H1 (cell line): Measurements from ENCODE around the gene TAGLN3.

Source experiments
- EZH2 ChIP-seq: fragments of 200-600 bp; sonication (generic); IDR thresholded peaks from 2 replicates; pipeline ENCODE4 v1.7.1; 2012; ENCODE audit warnings: low read depth, mild to moderate bottlenecking, moderate library complexity, low read length, inconsistent platforms; ENCODE audit not compliant: severe bottlenecking
- POLR2AphosphoS5 ChIP-seq: IDR thresholded peaks from 2 replicates; pipeline ENCODE4 v1.6.1; 2011; ENCODE audit warnings: low read depth, low read length
- TF ChIP-seq, protein P1 (sequence below): fragments of 300-600 bp; sonication (generic); IDR thresholded peaks from 2 replicates; pipeline ENCODE4 v1.7.1; 2012; ENCODE audit warnings: low read length, moderate library complexity, mild to moderate bottlenecking, inconsistent platforms; ENCODE audit not compliant: insufficient replicate concordance

GRCh38 chr3:112059497-112059896, 60.8 kb downstream of the TAGLN3 start:
- TF ChIP-seq EZH2 (no peak), POLR2AphosphoS5 (no peak)
- TF ChIP-seq, protein P1, sequence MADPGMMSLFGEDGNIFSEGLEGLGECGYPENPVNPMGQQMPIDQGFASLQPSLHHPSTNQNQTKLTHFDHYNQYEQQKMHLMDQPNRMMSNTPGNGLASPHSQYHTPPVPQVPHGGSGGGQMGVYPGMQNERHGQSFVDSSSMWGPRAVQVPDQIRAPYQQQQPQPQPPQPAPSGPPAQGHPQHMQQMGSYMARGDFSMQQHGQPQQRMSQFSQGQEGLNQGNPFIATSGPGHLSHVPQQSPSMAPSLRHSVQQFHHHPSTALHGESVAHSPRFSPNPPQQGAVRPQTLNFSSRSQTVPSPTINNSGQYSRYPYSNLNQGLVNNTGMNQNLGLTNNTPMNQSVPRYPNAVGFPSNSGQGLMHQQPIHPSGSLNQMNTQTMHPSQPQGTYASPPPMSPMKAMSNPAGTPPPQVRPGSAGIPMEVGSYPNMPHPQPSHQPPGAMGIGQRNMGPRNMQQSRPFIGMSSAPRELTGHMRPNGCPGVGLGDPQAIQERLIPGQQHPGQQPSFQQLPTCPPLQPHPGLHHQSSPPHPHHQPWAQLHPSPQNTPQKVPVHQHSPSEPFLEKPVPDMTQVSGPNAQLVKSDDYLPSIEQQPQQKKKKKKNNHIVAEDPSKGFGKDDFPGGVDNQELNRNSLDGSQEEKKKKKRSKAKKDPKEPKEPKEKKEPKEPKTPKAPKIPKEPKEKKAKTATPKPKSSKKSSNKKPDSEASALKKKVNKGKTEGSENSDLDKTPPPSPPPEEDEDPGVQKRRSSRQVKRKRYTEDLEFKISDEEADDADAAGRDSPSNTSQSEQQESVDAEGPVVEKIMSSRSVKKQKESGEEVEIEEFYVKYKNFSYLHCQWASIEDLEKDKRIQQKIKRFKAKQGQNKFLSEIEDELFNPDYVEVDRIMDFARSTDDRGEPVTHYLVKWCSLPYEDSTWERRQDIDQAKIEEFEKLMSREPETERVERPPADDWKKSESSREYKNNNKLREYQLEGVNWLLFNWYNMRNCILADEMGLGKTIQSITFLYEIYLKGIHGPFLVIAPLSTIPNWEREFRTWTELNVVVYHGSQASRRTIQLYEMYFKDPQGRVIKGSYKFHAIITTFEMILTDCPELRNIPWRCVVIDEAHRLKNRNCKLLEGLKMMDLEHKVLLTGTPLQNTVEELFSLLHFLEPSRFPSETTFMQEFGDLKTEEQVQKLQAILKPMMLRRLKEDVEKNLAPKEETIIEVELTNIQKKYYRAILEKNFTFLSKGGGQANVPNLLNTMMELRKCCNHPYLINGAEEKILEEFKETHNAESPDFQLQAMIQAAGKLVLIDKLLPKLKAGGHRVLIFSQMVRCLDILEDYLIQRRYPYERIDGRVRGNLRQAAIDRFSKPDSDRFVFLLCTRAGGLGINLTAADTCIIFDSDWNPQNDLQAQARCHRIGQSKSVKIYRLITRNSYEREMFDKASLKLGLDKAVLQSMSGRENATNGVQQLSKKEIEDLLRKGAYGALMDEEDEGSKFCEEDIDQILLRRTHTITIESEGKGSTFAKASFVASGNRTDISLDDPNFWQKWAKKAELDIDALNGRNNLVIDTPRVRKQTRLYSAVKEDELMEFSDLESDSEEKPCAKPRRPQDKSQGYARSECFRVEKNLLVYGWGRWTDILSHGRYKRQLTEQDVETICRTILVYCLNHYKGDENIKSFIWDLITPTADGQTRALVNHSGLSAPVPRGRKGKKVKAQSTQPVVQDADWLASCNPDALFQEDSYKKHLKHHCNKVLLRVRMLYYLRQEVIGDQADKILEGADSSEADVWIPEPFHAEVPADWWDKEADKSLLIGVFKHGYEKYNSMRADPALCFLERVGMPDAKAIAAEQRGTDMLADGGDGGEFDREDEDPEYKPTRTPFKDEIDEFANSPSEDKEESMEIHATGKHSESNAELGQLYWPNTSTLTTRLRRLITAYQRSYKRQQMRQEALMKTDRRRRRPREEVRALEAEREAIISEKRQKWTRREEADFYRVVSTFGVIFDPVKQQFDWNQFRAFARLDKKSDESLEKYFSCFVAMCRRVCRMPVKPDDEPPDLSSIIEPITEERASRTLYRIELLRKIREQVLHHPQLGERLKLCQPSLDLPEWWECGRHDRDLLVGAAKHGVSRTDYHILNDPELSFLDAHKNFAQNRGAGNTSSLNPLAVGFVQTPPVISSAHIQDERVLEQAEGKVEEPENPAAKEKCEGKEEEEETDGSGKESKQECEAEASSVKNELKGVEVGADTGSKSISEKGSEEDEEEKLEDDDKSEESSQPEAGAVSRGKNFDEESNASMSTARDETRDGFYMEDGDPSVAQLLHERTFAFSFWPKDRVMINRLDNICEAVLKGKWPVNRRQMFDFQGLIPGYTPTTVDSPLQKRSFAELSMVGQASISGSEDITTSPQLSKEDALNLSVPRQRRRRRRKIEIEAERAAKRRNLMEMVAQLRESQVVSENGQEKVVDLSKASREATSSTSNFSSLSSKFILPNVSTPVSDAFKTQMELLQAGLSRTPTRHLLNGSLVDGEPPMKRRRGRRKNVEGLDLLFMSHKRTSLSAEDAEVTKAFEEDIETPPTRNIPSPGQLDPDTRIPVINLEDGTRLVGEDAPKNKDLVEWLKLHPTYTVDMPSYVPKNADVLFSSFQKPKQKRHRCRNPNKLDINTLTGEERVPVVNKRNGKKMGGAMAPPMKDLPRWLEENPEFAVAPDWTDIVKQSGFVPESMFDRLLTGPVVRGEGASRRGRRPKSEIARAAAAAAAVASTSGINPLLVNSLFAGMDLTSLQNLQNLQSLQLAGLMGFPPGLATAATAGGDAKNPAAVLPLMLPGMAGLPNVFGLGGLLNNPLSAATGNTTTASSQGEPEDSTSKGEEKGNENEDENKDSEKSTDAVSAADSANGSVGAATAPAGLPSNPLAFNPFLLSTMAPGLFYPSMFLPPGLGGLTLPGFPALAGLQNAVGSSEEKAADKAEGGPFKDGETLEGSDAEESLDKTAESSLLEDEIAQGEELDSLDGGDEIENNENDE, result no peak
